OCI-LY3 (cell line): ENCODE data around the gene LAG3.

Experiments used
- CTCF ChIP-seq: fragments of 200-600, 300-600 bp; sonication (generic); IDR thresholded peaks from 2 replicates; pipeline ENCODE4 v1.5.1; 2014; ENCODE audit warnings: antibody characterized with exemption, low read length, low read depth
- EZH2phosphoT487 ChIP-seq: fragments of 200-600 bp; shearing (Covaris generic); IDR thresholded peaks from 2 replicates; pipeline ENCODE4 v1.6.1; 2018; ENCODE audit warnings: antibody characterized with exemption, mixed run types, low read depth

GRCh38 chr12:6772331-6772695 is at the start of gene LAG3:
- TF ChIP-seq CTCF = no peak
- TF ChIP-seq EZH2phosphoT487 = no peak
